Ishikawa (cell line): Measurements from ENCODE around the gene DLEC1.

ENCODE experiments used
- CEBPB ChIP-seq: IDR thresholded peaks from 2 replicates; pipeline ENCODE4 v1.6.1; 2012
- CREB1 ChIP-seq: IDR thresholded peaks from 2 replicates; pipeline ENCODE4 v1.6.1; 2012; ENCODE audit warnings: low read depth
- EP300 ChIP-seq: IDR thresholded peaks from 2 replicates; pipeline ENCODE4 v1.6.1; 2012; ENCODE audit warnings: borderline replicate concordance
- NFIC ChIP-seq: IDR thresholded peaks from 2 replicates; pipeline ENCODE4 v1.6.1; 2012
- RAD21 ChIP-seq: IDR thresholded peaks from 2 replicates; pipeline ENCODE4 v1.6.1; 2012; ENCODE audit warnings: low read depth
- TAF1 ChIP-seq: IDR thresholded peaks from 2 replicates; pipeline ENCODE4 v1.6.1; 2012; ENCODE audit warnings: low read depth, mild to moderate bottlenecking
- TCF12 ChIP-seq: IDR thresholded peaks from 2 replicates; pipeline ENCODE4 v1.6.1; 2012; ENCODE audit warnings: low read depth
- TEAD4 ChIP-seq: IDR thresholded peaks from 2 replicates; pipeline ENCODE4 v1.6.1; 2012
- YY1 ChIP-seq: IDR thresholded peaks from 2 replicates; pipeline ENCODE4 v1.6.1; 2012; ENCODE audit warnings: low read depth
- TF ChIP-seq, protein P1 (sequence below): IDR thresholded peaks from 2 replicates; pipeline ENCODE4 v1.6.1; 2012; ENCODE audit warnings: low read depth, mild to moderate bottlenecking
- TF ChIP-seq, protein P2 (sequence below): IDR thresholded peaks from 2 replicates; pipeline ENCODE4 v1.6.1; 2012
- TF ChIP-seq, protein P3 (sequence below): IDR thresholded peaks from 2 replicates; pipeline ENCODE4 v1.6.1; 2012

DNA sequence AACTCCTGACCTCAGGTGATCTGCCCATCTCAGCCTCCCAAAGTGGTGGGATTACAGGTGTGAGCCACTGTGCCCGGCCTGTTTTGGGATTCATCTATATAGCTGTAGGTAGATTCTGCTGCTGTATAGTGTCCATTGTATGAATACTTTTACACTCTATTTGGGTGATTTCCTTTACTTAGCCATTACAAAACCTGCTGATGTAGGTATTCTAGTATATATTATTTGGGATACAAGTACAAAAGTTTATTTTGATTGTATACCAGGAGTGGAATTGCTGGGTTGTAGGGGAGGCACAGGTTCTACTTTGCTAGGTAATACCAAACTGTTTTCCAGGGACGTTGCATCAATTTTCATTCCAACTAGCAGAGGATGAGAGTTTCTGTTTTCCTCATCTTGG, 116.8 kb downstream of the DLEC1 start:
- TF ChIP-seq, protein P1, sequence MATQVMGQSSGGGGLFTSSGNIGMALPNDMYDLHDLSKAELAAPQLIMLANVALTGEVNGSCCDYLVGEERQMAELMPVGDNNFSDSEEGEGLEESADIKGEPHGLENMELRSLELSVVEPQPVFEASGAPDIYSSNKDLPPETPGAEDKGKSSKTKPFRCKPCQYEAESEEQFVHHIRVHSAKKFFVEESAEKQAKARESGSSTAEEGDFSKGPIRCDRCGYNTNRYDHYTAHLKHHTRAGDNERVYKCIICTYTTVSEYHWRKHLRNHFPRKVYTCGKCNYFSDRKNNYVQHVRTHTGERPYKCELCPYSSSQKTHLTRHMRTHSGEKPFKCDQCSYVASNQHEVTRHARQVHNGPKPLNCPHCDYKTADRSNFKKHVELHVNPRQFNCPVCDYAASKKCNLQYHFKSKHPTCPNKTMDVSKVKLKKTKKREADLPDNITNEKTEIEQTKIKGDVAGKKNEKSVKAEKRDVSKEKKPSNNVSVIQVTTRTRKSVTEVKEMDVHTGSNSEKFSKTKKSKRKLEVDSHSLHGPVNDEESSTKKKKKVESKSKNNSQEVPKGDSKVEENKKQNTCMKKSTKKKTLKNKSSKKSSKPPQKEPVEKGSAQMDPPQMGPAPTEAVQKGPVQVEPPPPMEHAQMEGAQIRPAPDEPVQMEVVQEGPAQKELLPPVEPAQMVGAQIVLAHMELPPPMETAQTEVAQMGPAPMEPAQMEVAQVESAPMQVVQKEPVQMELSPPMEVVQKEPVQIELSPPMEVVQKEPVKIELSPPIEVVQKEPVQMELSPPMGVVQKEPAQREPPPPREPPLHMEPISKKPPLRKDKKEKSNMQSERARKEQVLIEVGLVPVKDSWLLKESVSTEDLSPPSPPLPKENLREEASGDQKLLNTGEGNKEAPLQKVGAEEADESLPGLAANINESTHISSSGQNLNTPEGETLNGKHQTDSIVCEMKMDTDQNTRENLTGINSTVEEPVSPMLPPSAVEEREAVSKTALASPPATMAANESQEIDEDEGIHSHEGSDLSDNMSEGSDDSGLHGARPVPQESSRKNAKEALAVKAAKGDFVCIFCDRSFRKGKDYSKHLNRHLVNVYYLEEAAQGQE = no peak
- TF ChIP-seq, protein P2, sequence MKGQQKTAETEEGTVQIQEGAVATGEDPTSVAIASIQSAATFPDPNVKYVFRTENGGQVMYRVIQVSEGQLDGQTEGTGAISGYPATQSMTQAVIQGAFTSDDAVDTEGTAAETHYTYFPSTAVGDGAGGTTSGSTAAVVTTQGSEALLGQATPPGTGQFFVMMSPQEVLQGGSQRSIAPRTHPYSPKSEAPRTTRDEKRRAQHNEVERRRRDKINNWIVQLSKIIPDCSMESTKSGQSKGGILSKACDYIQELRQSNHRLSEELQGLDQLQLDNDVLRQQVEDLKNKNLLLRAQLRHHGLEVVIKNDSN = no peak
- no peak for TF ChIP-seq TEAD4
- no peak for TF ChIP-seq EP300
- TF ChIP-seq TCF12 = no peak
- TF ChIP-seq, protein P3, sequence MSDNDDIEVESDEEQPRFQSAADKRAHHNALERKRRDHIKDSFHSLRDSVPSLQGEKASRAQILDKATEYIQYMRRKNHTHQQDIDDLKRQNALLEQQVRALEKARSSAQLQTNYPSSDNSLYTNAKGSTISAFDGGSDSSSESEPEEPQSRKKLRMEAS = no peak
- TF ChIP-seq YY1 = no peak
- TF ChIP-seq CEBPB = no peak
- no peak for TF ChIP-seq NFIC
- no peak for TF ChIP-seq CREB1
- TF ChIP-seq RAD21 = no peak
- no peak for TF ChIP-seq TAF1
